DMS53 (cell line): ENCODE results near the gene FRMPD4.

Experiments
- DNase-seq: peaks from one replicate; lab custom pipeline; 2025; lab: John Stamatoyannopoulos, UW

Gene FRMPD4

GRCh38 chrX:12301288-12301687, 163.0 kb downstream of the FRMPD4 start:
- DNase-seq = no peak

GRCh38 chrX:12304261-12304660, 166.0 kb downstream of the FRMPD4 start:
- no peak for DNase-seq

- DNase-seq = peak; percentile 47
Measured at GRCh38 chrX:12307961-12308360, 169.7 kb downstream of the FRMPD4 start.

GRCh38 chrX:12308420-12308819, 170.1 kb downstream of the FRMPD4 start:
- DNase-seq = peak; percentile 76

DNA sequence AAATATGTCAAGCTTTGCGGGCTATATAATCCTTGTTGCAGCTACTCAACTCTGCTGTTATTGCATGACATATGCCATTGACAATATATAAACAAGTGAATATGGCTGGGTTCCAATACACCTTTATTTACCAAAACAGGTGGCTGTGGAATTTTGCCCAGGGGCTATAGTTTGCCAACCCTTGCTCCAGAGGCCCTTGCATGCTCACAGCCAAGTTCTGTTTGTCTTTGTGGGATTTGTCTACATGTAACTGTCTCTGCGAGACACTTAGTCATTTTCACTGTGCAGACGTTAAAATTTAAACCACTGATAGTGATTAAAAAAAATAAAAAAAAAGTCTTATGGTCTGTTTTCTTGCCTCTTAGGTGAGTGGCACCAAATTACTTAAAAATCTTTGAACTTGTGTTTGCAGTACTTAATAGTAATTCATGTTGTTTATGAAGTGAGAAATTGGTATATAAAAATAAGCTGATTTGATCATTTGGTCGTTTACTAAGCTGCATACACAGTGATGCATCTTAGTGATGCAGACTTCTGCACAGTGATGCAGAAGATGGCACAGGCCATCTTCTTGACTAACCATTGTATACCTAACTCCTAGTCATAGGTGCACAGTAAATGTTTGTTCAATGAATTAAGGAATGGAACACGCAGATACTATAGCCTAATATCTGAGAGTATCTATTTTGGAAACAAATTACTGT, 170.9 kb downstream of the FRMPD4 start:
- DNase-seq = peak; percentile 38

DNA sequence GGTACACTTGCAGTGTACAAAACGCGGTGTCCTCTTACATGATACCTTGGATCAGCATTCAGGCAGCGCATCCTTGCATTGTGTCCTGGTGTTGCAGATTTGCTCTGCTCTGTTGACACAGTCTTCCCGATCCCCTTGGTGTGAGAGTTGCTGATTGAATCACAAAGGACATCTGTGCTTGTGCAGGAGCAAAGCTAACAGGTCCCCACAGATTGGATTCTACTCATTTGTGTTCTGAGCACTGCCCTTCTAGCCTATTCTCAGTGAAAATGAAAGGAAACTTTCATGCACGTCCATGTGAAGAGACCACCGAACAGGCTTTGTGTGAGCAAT, 171.4 kb downstream of the FRMPD4 start:
- DNase-seq = peak; percentile 5

DNA sequence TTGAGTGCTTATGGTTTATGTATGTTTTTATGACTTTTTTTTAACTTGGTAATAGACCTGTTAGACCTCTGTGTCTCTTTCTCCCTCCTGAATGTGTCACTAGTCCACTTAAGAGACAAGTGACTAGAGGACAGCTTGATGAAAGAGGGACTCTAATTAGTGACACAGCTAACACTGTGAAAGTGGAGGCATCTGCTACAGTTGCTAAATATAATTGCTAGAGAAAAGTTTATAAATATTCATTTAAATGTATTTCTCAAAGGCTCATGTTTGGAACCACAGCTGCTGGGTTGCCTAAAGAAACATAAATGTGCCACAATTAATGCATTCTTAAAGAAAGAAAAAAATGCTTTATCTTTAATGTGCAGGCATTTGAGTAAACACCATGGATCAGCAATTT, 176.4 kb downstream of the FRMPD4 start:
- no peak for DNase-seq

GRCh38 chrX:12315526-12315925, 177.3 kb downstream of the FRMPD4 start:
- DNase-seq = no peak

DNA sequence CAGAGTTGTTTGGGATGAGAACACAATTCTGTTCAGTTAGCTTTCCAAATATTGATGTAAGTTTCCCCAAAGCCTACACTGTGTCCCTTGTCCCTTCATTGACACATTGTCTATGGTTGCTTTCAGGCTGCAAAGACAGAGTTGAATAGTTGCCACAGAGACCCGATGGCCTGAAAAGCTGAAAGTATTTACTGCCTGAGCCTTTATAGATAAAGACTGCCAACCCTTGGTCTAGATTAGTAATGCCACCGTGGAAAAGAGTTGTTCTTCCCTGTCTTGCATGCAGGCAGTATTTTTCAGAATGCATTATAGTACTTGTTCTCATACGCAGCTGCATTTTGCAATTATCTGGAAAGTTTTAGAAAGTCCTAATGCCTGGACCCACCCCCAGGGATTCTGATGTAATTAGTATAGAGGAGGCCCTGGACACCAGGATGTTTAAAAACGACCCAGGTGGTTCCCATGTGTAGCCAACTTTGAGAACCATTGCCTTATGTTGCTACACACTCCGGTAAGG, 180.8 kb downstream of the FRMPD4 start:
- DNase-seq = peak; percentile 23

DNA sequence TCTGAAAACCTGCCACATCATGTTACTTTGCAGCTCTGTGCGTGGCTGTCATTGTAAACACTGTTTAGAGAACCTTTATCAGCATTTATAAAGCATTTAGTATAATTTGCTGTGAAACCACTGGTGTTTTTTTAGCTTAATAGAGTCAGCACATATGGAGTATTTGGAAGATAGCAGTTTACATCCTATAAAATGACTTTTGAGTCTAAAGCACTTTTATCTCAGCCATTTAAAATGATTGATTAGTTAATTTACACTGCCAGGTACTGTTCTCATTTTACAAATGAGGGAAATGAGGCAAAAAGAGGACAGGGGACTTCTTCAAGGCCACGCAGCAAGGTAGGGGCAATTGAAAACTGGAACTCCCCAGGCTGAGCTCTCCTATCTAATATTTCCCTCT, 181.7 kb downstream of the FRMPD4 start:
- DNase-seq = no peak

- no peak for DNase-seq
Measured at GRCh38 chrX:12322031-12322430, 183.8 kb downstream of the FRMPD4 start.

GRCh38 chrX:12325171-12325570, 186.9 kb downstream of the FRMPD4 start:
- no peak for DNase-seq

GRCh38 chrX:12327836-12328235, 189.6 kb downstream of the FRMPD4 start:
- no peak for DNase-seq

GRCh38 chrX:12329476-12329875, 191.2 kb downstream of the FRMPD4 start:
- no peak for DNase-seq

GRCh38 chrX:12330841-12331240, 192.6 kb downstream of the FRMPD4 start:
- DNase-seq = no peak

GRCh38 chrX:12332786-12333347, 194.6 kb downstream of the FRMPD4 start:
- no peak for DNase-seq

DNA sequence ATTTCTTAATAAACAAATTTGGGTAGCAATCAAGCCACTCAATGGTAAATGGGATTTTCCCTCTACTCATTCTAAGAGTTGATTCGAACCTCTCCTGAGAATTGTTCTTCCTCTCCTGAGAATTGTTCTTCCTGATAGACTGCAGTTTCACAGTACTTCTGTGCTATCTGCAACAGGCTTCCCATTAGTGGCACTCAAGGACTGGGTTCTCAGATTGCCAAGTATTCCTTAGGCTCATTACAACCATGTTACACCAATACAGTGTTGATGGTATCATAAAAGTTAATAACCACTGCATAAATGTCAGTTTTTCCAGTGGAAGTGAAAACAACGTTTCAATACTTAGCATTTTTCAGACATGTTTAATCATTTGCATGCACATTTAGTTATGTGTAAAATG, 201.6 kb downstream of the FRMPD4 start:
- DNase-seq = no peak

DNA sequence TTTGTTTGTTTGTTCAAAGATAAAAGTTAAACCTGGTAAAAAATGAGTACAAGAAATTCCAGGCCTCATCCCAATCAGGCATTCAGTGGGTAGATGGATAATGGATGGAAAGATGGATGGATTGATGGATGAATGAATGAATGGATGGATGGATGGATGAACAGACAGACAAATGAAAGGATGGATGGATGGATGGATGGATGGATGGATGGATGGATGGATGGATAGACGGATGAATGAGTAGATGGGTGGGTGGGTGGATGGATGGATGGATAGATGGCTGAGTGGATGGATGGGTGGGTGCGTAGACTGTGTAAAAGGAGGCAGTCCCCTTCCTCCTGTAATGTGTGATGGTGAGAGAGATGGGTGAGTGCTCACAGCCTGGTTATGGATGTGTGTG, 206.7 kb downstream of the FRMPD4 start:
- DNase-seq = no peak

DNA sequence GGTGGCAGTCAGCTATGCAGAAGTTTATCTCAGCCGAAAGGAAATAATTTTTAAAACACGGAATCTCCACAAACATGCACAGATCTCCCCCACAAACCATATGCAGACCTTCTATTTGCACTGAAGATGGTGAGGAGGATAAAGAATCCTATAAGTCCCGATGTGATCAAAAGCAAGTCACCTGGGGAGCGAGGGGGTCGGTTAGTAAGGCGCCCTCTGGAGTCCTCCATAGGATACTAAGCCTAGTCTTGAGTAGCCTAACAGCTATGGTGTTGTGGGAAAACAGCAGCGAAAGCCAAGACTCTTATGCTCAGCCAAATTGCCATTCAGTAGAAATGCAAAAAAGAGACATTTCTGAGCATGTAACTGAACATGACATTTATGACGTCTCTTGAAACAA, 210.9 kb downstream of the FRMPD4 start:
- no peak for DNase-seq

DNA sequence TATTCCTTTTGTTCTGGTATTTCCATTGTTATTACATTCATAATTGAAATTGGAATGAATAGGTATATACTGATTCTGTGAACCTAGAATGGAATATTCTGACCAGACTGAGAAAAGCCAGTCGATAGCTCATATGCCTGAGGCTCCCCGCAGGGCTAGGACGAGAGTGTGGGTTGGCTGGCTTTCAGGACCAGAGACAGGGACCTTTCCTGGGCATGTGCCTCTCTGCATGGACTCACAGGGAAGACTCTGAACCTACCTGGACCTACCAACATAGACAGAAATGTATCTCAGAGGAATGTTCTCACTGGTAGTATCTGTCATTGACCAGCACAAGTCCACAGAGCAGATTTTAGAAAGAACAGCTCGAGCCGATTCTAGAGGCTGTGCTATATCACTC, 214.6 kb downstream of the FRMPD4 start:
- DNase-seq = no peak

DNA sequence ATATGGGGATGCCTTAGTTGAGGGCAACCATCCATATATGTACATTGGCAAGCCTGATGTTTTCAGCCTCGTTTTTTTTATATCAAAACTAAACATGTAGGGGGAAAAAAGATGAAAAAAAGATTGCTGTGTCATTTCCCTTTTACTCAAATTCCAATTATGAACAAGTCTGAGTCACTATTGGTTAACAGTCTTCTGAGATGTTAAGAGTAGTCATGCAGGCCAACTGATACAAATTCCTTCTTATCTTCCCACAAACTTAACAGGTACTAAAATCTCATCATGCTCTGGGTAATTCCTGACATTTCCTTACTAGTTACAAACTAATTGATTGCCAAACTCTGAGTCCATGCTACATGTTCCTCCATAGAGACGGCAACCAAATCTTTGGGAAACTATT, 222.1 kb downstream of the FRMPD4 start:
- no peak for DNase-seq

GRCh38 chrX:12360986-12361598, 222.8 kb downstream of the FRMPD4 start:
- no peak for DNase-seq

- no peak for DNase-seq
Measured at GRCh38 chrX:12363216-12363615, 224.9 kb downstream of the FRMPD4 start.

DNA sequence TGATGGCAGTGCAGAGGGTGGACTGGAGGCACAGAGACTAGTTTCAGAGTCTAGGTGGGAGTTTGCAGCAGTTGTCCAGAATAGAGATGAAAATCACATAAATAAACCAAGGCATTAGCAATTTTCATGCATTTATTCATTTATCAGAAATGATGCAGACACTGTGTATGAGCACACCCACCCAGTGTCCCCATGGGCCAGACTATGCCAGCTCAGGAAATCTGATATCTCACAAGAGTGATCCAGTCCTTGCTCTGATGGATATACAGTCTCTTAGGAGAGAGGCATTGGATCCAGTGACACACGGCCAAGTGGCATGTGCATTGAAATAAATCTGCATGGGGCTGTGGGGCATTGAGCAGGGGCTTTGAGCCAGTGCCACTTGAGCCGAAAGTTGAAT, 228.2 kb downstream of the FRMPD4 start:
- no peak for DNase-seq
